Islet of Langerhans (tissue), 1 donor: ENCODE data around the gene FUNDC2.

Experiments used
- FAIRE-seq: peaks from one replicate; lab custom pipeline; 2011; peaks lifted over from hg19 to GRCh38; lab: Jason Lieb, UNC

FUNDC2 gene

GRCh38 chrX:155070038-155070437, 43.4 kb downstream of the FUNDC2 start:
- FAIRE-seq: no peak

GRCh38 chrX:155070663-155070974, 44.0 kb downstream of the FUNDC2 start:
- FAIRE-seq: no peak

GRCh38 chrX:155070975-155071693, 44.5 kb downstream of the FUNDC2 start, which contains the start of the genes BRCC3, CMC4 and MTCP1:
Gene BRCC3, plus strand, starts transcription at chrX:155071508. Its CDS starts 20 bp downstream, at chrX:155071528.
Gene CMC4, minus strand, starts transcription at chrX:155071136. Its CDS starts 7,113 bp downstream, at chrX:155064023.
Gene MTCP1, minus strand, starts transcription at chrX:155071136. Its CDS starts 5,126 bp downstream, at chrX:155066010.
- FAIRE-seq: no peak

GRCh38 chrX:155071694-155072280, 45.1 kb downstream of the FUNDC2 start:
- FAIRE-seq: no peak

- no peak for FAIRE-seq
These were observed 59.7 kb downstream of the FUNDC2 start for GRCh38 chrX:155086202-155086840.

- FAIRE-seq: no peak
These were observed 60.5 kb downstream of the FUNDC2 start for GRCh38 chrX:155086961-155087735.

GRCh38 chrX:155094468-155095061, 67.9 kb downstream of the FUNDC2 start:
- no peak for FAIRE-seq

GRCh38 chrX:155105919-155106318, 79.3 kb downstream of the FUNDC2 start:
- FAIRE-seq: no peak

- no peak for FAIRE-seq
These were observed 81.8 kb downstream of the FUNDC2 start for GRCh38 chrX:155108427-155108826.
